ENCODE measurements around the gene MSTN.
"Not testable (repeated sequence)": the region's sequence is repeated elsewhere in the genome, so short reads cannot be mapped to it uniquely, and the experiment has no call there.

The MSTN gene

GRCh38 chr2:190043441-190043840, 19.1 kb downstream of the MSTN start:
- no peaks in the 10 kb centered on the region for H3K79me1 ChIP-seq (ENCODE audit: low read depth, low read length)
- H2AK5ac ChIP-seq (ENCODE audit: low read depth, low read length): no peak overlapping the region
- H3K4me1 ChIP-seq (ENCODE audit: control insufficient read depth in 2 of 2, insufficient read depth in 1 of 2, low read depth in 1 of 2, low read length in 2 of 2): no peaks in the 10 kb centered on the region
- no peak overlapping the region for H3K27ac ChIP-seq (replicated peaks; ENCODE audit: low read length)
- no peak overlapping the region for H2BK5ac ChIP-seq (ENCODE audit: low read length)
- H3K23ac ChIP-seq (ENCODE audit: low read depth, low read length, poor library complexity): no peak overlapping the region
- no peak overlapping the region for H2BK120ac ChIP-seq (ENCODE audit: low read depth, low read length)
- H3K36me3 ChIP-seq (replicated peaks in 1 of 2; ENCODE audit: control insufficient read depth in 2 of 2, insufficient read depth in 2 of 2, low read length in 2 of 2): no peaks in the 10 kb centered on the region
- no peak for DNase-seq (ENCODE audit: low spot score)
- no peak overlapping the region for H2BK15ac ChIP-seq (ENCODE audit: low read length)
- no peak overlapping the region for H4K8ac ChIP-seq (ENCODE audit: low read depth, low read length)
- H2AFZ ChIP-seq (ENCODE audit: low read length): no peak overlapping the region
- H3K9me3 ChIP-seq (replicated peaks in 1 of 2; ENCODE audit: control insufficient read depth in 2 of 2, insufficient read depth in 1 of 2, low read depth in 1 of 2, low read length in 2 of 2): no peaks in the 10 kb centered on the region
- no peak overlapping the region for H3K4ac ChIP-seq (ENCODE audit: low read length)
- H3K27me3 ChIP-seq (ENCODE audit: control insufficient read depth in 3 of 3, insufficient read depth in 3 of 3, low read depth in 1 of 3, low read length in 3 of 3): peaks cover 0 to 6% (median 0%) of the 10 kb centered on the region in 3 experiments
- no peak overlapping the region for H3K4me2 ChIP-seq (ENCODE audit: insufficient read depth, low read length, poor library complexity, severe bottlenecking)
- no peak overlapping the region for H3K4me3 ChIP-seq (ENCODE audit: low read length in 2 of 2)
- no peak overlapping the region for H2BK12ac ChIP-seq (ENCODE audit: low read length)
- no peak overlapping the region for H3K18ac ChIP-seq (ENCODE audit: low read length)
- no CpG with 5 or more reads among the region's 3 CpGs for WGBS, 2 donors (ENCODE audit: extremely low coverage in 2 of 2, insufficient read length in 2 of 2, insufficient replicate concordance in 1 of 2)
- no peak overlapping the region for H4K91ac ChIP-seq (ENCODE audit: low read depth, low read length, poor library complexity)
- no peak overlapping the region for H3K14ac ChIP-seq (ENCODE audit: low read length)
- no peak overlapping the region for H3K9ac ChIP-seq (ENCODE audit: low read depth, low read length, poor library complexity)

DNA sequence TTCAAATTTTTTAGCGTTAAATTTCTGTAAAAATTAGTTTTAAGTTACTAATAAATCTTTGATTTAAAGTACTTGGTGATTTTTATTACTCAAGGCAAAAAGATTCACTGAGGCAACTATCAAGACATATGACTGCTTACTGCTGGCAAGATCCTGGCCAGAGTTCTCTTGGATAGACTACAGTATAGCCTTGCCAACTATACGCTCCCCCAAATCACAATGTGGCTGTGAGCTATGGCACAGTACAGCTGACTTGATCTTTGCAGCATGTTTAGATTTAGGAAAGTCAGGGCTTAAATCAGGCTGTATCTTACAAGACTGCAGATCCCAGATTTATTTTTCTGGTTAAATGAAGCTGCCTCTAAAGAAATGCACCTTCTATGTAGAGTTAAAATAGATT, 26.5 kb downstream of the MSTN start:
- Histone ChIP-seq H3K27ac (replicated peaks; ENCODE audit: low read length) (no peak overlapping the region), H3K23ac (ENCODE audit: low read depth, low read length, poor library complexity) (no peak overlapping the region), H2AFZ (ENCODE audit: low read length) (no peak overlapping the region), H2BK120ac (ENCODE audit: low read depth, low read length) (no peak overlapping the region), H3K4ac (ENCODE audit: low read length) (no peak overlapping the region), H3K4me1 (ENCODE audit: control insufficient read depth in 2 of 2, insufficient read depth in 1 of 2, low read depth in 1 of 2, low read length in 2 of 2) (no peaks in the 10 kb centered on the region), H3K36me3 (replicated peaks in 1 of 2; ENCODE audit: control insufficient read depth in 2 of 2, insufficient read depth in 2 of 2, low read length in 2 of 2) (no peaks in the 10 kb centered on the region), H2BK15ac (ENCODE audit: low read length) (no peak overlapping the region), H3K18ac (ENCODE audit: low read length) (no peak overlapping the region), H3K9ac (ENCODE audit: low read depth, low read length, poor library complexity) (no peak overlapping the region), H2AK5ac (ENCODE audit: low read depth, low read length) (no peak overlapping the region), H2BK12ac (ENCODE audit: low read length) (no peak overlapping the region), H2BK5ac (ENCODE audit: low read length) (no peak overlapping the region), H3K79me1 (ENCODE audit: low read depth, low read length) (no peaks in the 10 kb centered on the region), H4K8ac (ENCODE audit: low read depth, low read length) (no peak overlapping the region), H3K27me3 (ENCODE audit: control insufficient read depth in 3 of 3, insufficient read depth in 3 of 3, low read depth in 1 of 3, low read length in 3 of 3) (peaks cover 0 to under 1% (median 0%) of the 10 kb centered on the region in 3 experiments), H4K91ac (ENCODE audit: low read depth, low read length, poor library complexity) (no peak overlapping the region), H3K14ac (ENCODE audit: low read length) (no peak overlapping the region), H3K4me3 (ENCODE audit: low read length in 2 of 2) (no peak overlapping the region), H3K4me2 (ENCODE audit: insufficient read depth, low read length, poor library complexity, severe bottlenecking) (no peak overlapping the region), H3K9me3 (replicated peaks in 1 of 2; ENCODE audit: control insufficient read depth in 2 of 2, insufficient read depth in 1 of 2, low read depth in 1 of 2, low read length in 2 of 2) (no peaks in the 10 kb centered on the region)
- no CpG with 5 or more reads among the region's 2 CpGs for WGBS, 2 donors (ENCODE audit: extremely low coverage in 2 of 2, insufficient read length in 2 of 2, insufficient replicate concordance in 1 of 2)
- no peak for DNase-seq (ENCODE audit: low spot score)

GRCh38 chr2:190034417-190034816, 28.1 kb downstream of the MSTN start:
- not testable (repeated sequence) for H3K27ac ChIP-seq (replicated peaks; ENCODE audit: low read length); H2AFZ ChIP-seq (ENCODE audit: low read length); H2BK5ac ChIP-seq (ENCODE audit: low read length); H4K91ac ChIP-seq (ENCODE audit: low read depth, low read length, poor library complexity); H2BK12ac ChIP-seq (ENCODE audit: low read length); H2BK15ac ChIP-seq (ENCODE audit: low read length); H3K4me2 ChIP-seq (ENCODE audit: insufficient read depth, low read length, poor library complexity, severe bottlenecking); DNase-seq (ENCODE audit: low spot score); H3K9me3 ChIP-seq (replicated peaks in 1 of 2; ENCODE audit: control insufficient read depth in 2 of 2, insufficient read depth in 1 of 2, low read depth in 1 of 2, low read length in 2 of 2); H3K18ac ChIP-seq (ENCODE audit: low read length); H3K4ac ChIP-seq (ENCODE audit: low read length); H3K4me1 ChIP-seq (ENCODE audit: control insufficient read depth in 2 of 2, insufficient read depth in 1 of 2, low read depth in 1 of 2, low read length in 2 of 2); H3K79me1 ChIP-seq (ENCODE audit: low read depth, low read length); H3K23ac ChIP-seq (ENCODE audit: low read depth, low read length, poor library complexity); H2AK5ac ChIP-seq (ENCODE audit: low read depth, low read length); H3K27me3 ChIP-seq (ENCODE audit: control insufficient read depth in 3 of 3, insufficient read depth in 3 of 3, low read depth in 1 of 3, low read length in 3 of 3); H3K9ac ChIP-seq (ENCODE audit: low read depth, low read length, poor library complexity); H4K8ac ChIP-seq (ENCODE audit: low read depth, low read length); H3K4me3 ChIP-seq (ENCODE audit: low read length in 2 of 2); H2BK120ac ChIP-seq (ENCODE audit: low read depth, low read length); H3K36me3 ChIP-seq (replicated peaks in 1 of 2; ENCODE audit: control insufficient read depth in 2 of 2, insufficient read depth in 2 of 2, low read length in 2 of 2); H3K14ac ChIP-seq (ENCODE audit: low read length)
- WGBS, 2 donors (ENCODE audit: extremely low coverage in 2 of 2, insufficient read length in 2 of 2, insufficient replicate concordance in 1 of 2): no CpG with 5 or more reads among the region's 10 CpGs

DNA sequence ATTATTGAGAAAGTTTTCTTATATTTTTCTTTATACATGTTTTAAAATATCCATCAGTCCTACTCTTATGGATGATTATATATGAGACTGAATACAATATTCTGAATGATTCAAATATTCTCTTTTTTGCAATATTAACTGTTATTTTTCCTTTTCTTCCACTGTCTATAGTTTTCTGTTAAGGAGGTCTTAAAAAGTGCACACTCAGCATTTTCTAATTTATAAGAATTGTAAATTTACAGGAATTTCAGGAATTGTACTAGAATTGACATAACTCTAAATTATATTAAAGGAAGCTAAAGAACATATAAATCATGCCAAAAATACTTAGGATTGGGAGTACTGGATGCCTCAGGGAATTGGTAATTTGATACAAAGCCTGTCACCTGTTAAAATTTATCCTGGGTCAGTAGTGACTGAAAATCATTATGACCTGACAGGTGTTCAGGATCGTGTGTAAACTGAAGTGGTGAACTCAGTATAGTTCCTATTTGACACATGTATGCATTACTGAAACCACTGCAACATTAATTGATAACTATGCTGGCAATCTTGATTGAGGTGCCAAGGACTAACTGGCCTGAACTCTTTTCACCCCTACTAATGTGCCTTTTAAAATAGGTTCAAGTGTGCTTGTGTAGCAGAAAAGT, 30.4 kb downstream of the MSTN start:
- H4K91ac ChIP-seq (ENCODE audit: low read depth, low read length, poor library complexity): no peak overlapping the region
- H2BK5ac ChIP-seq (ENCODE audit: low read length): no peak overlapping the region
- no peak overlapping the region for H3K18ac ChIP-seq (ENCODE audit: low read length)
- H3K9me3 ChIP-seq (replicated peaks in 1 of 2; ENCODE audit: control insufficient read depth in 2 of 2, insufficient read depth in 1 of 2, low read depth in 1 of 2, low read length in 2 of 2): no peaks in the 10 kb centered on the region
- no peak overlapping the region for H2BK15ac ChIP-seq (ENCODE audit: low read length)
- no peaks in the 10 kb centered on the region for H3K4me1 ChIP-seq (ENCODE audit: control insufficient read depth in 2 of 2, insufficient read depth in 1 of 2, low read depth in 1 of 2, low read length in 2 of 2)
- no peaks in the 10 kb centered on the region for H3K79me1 ChIP-seq (ENCODE audit: low read depth, low read length)
- no peak overlapping the region for H3K27ac ChIP-seq (replicated peaks; ENCODE audit: low read length)
- H2BK120ac ChIP-seq (ENCODE audit: low read depth, low read length): no peak overlapping the region
- no peak overlapping the region for H3K23ac ChIP-seq (ENCODE audit: low read depth, low read length, poor library complexity)
- H3K36me3 ChIP-seq (replicated peaks in 1 of 2; ENCODE audit: control insufficient read depth in 2 of 2, insufficient read depth in 2 of 2, low read length in 2 of 2): no peaks in the 10 kb centered on the region
- no peak for DNase-seq (ENCODE audit: low spot score)
- H2AFZ ChIP-seq (ENCODE audit: low read length): no peak overlapping the region
- H3K27me3 ChIP-seq (ENCODE audit: control insufficient read depth in 3 of 3, insufficient read depth in 3 of 3, low read depth in 1 of 3, low read length in 3 of 3): peaks cover 0 to 3% (median 0%) of the 10 kb centered on the region in 3 experiments
- H4K8ac ChIP-seq (ENCODE audit: low read depth, low read length): no peak overlapping the region
- no peak overlapping the region for H3K4me2 ChIP-seq (ENCODE audit: insufficient read depth, low read length, poor library complexity, severe bottlenecking)
- no peak overlapping the region for H3K4ac ChIP-seq (ENCODE audit: low read length)
- WGBS, 2 donors (ENCODE audit: extremely low coverage in 2 of 2, insufficient read length in 2 of 2, insufficient replicate concordance in 1 of 2): no CpG with 5 or more reads among the region's 1 CpG
- no peak overlapping the region for H3K14ac ChIP-seq (ENCODE audit: low read length)
- no peak overlapping the region for H3K4me3 ChIP-seq (ENCODE audit: low read length in 2 of 2)
- H2AK5ac ChIP-seq (ENCODE audit: low read depth, low read length): no peak overlapping the region
- H3K9ac ChIP-seq (ENCODE audit: low read depth, low read length, poor library complexity): no peak overlapping the region
- H2BK12ac ChIP-seq (ENCODE audit: low read length): no peak overlapping the region

All from neuronal stem cell (in vitro differentiated cells).